ENCODE results near the gene MRPL37.

- TF ChIP-seq, protein P1, sequence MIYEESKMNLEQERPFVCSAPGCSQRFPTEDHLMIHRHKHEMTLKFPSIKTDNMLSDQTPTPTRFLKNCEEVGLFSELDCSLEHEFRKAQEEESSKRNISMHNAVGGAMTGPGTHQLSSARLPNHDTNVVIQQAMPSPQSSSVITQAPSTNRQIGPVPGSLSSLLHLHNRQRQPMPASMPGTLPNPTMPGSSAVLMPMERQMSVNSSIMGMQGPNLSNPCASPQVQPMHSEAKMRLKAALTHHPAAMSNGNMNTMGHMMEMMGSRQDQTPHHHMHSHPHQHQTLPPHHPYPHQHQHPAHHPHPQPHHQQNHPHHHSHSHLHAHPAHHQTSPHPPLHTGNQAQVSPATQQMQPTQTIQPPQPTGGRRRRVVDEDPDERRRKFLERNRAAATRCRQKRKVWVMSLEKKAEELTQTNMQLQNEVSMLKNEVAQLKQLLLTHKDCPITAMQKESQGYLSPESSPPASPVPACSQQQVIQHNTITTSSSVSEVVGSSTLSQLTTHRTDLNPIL (CRISPR knock-in tag; IDR thresholded peaks at IDR 0.05; ENCODE audit: low read depth) = no peak
- TF ChIP-seq ESRRG (CRISPR knock-in tag; IDR thresholded peaks at IDR 0.05) (no peak), ARNTL (CRISPR knock-in tag; IDR thresholded peaks at IDR 0.05; ENCODE audit: borderline replicate concordance, low read depth) (no peak), ZC3H10 (CRISPR knock-in tag; IDR thresholded peaks at IDR 0.05) (no peak), ZFP30 (CRISPR knock-in tag; IDR thresholded peaks at IDR 0.05) (no peak), POU6F1 (CRISPR knock-in tag; IDR thresholded peaks at IDR 0.05; ENCODE audit: borderline replicate concordance, low read depth) (no peak), SNAI2 (CRISPR knock-in tag; IDR thresholded peaks at IDR 0.05) (no peak), TOX (CRISPR knock-in tag; IDR thresholded peaks at IDR 0.05; ENCODE audit: borderline replicate concordance) (no peak), ZNF70 (CRISPR knock-in tag; IDR thresholded peaks at IDR 0.05) (no peak)
Measured at GRCh38 chr1:54163573-54163972, 36.4 kb upstream of the MRPL37 start.
